Measurements from ENCODE around the gene ERLEC1.
"Not testable (repeated sequence)": the region's sequence is repeated elsewhere in the genome, so short reads cannot be mapped to it uniquely, and the experiment has no call there.

Gene ERLEC1

DNA sequence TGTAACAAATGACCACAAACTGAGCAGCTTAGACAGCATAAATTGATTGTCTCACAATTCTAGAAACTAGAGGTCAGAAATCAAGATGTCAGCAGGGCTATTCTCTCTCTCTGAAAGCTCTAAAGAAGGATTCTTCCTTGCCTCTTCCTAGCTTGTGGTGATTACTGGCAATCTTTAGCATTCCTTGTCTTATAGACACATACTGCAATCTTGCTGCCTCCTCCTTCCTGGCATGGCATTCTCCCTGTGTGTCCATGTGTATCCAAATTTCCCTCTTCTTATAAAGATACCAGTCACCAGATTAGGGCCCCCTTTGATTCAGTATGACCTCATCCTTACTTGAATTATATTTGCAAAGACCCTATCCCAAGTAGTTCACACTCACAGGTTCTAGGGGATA is 2.4 kb upstream of the ERLEC1 start:
- no peak for DNase-seq (ENCODE audit: low spot score)

DNA sequence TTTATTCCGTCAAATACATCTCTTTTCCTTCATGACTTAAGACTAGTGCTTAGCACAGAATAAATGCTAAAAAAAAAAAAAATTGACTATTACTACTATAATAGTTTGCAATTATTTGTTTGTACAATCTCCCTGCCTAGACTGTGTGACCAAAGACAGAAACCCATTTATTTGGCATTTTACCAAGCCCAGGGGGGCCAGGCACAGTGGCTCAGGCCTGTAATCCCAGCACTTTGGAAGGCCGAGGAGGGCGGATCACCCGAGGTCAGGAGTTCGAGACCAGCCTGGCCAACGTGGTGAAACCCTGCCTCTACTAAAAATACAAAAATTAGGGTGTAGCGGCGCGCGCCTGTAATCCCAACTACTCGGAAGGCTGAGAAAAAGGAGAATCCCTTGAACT is 1.5 kb upstream of the ERLEC1 start:
- no peak for DNase-seq (ENCODE audit: low spot score)

DNA sequence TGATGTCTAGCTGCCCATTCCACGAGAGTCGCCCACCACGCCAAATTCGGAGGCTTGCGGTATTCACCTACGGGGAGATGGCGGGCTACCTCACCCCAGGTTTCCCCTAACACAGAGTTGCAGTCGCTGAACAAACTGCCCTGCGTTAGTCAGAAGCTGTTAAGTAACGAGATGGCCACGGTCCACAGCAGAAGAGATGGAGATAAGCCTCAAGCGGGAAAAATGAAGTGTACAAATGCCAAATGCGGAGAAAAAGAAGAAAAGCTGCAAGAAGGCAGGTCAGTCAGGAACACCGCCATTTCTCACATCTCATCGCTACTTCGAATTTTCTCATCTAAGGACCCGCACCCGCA is 516 bp upstream of the ERLEC1 start:
- DNase-seq (ENCODE audit: low spot score): peak; percentile 69

DNA sequence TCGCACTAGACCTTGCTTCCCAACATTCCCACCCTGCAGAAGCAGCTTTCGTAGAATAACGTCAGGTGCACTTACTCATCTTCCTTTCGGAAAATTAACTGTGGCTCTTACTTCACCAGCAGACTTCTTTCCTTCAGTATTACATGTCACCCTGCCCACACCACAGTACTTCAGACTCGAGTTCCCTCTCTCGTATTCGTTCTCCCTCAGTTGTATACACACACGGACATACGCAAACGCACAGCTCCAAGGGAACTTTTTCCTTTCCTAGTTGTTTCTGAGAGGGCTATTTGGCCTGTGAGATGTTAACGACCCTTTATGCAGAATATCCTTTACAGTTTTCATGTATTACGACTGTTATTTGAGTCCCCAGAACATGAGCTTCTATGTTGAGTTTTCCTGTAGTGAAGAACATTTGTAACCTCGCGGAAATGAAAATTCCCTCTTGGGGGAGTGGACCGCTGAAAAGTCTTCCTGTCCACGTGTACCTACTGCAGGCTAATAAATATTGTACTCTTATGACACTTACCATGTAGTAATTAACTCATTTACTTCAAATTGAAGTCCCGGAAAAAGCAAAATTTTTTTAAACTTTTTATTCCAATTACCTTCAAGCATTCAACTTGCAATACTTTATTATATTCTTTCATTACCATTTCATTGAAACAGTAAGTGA is 908 bp downstream of the ERLEC1 start:
- no peak for DNase-seq (ENCODE audit: low spot score)

DNA sequence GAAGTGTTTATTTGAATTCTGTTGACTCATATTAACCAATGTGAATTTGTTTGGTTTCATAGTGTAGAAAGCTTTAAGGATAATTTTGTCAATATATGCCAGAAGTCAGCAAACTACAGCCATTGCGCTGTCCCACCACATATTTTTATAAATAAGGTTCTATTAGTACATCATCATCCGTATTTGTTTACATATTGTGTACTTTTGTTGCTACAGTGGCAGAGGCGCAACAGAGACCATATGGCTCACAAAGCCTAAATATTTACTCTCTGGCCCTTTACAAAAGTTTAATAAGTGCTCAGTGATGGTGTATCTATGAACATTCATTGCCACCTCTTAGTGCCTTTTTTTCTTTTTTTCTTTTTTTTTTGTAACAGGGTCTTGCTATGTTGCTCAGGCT is 6.4 kb downstream of the ERLEC1 start:
- no peak for DNase-seq (ENCODE audit: low spot score)

DNA sequence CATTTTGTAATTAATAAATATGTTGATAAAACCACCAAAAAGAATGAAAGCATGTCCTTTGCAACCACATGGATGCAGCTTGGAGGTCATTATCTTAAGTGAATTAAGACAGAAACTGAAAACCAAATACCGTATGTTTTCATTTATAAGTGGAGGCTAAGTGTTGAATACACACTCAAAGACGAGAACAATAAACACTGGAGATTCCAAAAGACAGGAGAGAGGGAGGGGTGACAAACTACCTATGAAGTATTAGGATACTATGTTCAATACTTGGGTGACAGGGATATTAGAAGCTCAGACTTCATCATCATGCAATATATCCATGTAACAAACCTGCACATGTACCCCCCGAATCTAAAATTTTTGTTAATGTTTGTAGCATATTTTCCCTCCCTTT is 7.0 kb downstream of the ERLEC1 start:
- no peak for DNase-seq (ENCODE audit: low spot score)

DNA sequence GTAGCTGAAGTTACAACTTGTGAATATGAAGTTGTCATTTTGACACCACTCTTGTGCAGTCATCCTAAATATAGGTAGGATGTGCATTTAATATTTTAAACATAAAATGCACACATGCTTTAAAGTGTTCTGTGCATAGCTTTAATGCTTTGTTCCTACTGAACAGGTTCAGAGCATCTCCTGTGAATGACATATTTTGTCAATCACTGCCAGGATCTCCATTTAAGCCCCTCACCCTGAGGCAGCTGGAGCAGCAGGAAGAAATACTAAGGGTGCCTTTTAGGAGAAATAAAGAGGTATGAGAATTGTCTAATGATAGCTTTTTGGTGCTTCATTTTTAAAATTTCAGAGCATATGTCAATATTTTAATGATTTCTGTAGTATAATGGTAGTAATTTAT is 14.7 kb downstream of the ERLEC1 start:
- DNase-seq (ENCODE audit: low spot score): no peak

DNA sequence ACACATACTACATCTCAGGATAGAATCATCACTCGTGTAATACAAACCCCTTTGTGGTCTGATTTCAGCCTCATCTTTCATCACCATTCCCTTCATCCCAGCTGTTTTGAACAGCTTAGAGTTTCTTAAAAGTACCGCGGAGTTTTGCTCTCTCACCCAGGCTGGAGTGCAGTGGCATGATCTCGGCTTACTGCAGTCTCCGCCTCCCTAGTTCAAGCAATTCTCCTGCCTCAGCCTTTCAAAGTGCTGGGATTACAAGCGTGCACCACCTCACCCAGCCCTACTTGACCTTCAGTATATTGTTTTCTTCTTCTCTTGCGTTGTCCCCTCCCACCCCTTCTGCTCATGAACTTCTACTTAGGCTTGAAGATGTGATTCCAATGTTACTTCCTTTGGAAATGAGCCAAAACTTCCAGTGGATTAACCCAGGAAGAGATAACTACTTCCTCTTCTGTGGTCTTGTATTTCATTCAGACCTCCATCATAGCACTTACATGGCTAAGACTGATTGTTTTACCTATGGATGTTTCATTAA is 15.8 kb downstream of the ERLEC1 start:
- DNase-seq (ENCODE audit: low spot score): no peak

DNA sequence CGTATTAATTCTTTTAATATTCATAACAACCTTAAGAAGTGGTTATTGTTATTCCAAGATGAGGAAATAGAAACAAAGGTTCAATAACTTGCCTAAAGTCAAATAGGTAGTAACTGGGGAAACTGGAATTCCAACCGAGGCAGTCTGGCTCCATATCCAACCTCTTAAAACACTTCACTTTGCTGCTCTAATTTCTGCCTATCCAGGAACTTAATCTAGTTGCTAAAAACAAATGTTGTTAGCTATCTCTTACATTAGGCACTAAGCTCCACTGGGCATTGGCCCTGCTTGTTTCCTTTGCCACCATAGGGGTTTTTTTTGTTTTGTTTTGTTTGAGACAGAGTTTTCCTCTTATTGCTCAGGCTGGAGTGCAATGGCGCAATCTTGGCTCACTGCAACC is 24.8 kb downstream of the ERLEC1 start:
- DNase-seq (ENCODE audit: low spot score): no peak

DNA sequence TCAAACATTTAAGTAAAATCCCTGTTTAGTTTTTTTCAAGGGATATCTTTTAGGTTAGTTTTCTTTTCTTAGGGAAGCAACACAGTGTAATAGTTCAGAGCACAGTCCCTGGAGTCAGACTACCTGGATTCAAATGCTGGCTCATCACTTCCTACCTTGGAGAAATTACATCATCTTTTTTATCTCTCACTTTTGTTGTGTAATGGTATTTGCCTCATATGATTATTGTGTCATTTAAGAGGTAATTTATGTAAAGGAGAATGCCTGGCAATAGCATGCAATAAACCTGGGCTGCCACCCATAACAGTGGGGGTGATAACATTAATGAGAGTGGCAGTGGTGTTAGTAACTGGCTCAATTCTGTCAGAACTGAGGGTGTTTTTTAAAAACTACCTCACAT is 26.3 kb downstream of the ERLEC1 start:
- no peak for DNase-seq (ENCODE audit: low spot score)

DNA sequence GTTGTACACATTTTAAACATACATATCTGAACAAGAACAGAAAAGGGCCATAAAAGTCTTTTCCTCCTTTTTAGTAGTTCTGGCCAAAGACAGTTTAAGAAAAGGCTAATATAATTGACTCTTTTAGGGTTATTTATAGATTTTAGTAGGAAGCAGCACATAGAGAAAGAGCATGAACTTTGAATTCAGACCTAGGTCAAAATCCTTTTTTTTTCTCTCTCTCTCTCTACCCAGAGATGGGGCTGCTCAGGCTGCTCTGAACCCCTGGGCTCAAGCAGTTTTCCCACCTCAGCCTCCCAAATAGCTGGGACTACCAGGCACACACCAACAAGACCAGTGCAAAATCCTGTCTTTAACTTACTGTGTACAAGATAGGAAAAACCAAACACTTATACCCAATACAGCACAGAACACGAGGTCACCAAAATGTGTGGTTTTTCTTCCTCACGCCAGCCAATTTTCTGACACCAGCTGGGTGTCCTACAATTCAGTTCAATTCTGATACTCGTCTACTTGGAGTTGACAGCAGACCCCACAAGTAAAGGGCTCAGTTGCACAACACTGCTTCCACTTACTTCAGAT is 32.1 kb downstream of the ERLEC1 start:
- no peak for DNase-seq (ENCODE audit: low spot score)

DNA sequence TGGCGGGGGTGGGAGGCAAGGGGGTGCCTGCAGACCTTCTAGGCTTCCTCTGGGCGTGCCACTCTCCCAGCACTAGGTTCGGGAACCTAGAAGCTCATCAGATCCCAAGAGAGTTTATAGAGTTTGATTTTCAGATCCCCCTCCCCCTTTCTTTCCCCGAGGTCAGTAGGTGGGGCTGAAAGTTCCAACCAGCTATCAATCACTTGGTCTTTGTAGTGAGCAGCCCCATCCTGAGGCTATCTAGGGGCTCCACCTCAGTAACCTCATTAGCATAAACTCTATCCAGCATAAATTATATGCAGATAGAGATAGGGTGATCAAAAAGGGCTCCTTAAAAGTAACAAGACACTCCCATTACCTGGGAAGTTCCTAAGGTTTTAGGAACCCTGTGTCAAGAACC is 32.8 kb downstream of the ERLEC1 start:
- no peak for DNase-seq (ENCODE audit: low spot score)

DNA sequence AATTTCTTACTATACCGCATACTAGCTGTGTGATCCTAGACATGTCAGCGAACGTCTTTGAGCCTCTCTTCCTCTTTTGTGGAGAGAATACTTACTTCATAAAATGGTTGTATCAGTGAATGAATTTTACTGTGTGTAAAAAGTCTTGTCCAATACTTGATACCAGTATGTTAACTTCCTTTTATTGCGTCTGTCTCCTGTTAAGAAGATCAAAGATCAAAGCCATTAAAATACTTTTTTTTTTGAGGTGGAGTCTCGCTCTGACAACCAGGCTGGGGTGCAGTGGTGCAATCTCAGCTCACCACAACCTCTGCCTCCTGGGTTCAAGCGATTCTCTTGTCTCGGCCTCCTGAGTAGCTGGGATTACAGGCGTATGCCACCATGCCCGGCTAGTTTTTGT is 33.2 kb downstream of the ERLEC1 start:
- no peak for DNase-seq (ENCODE audit: low spot score)

DNA sequence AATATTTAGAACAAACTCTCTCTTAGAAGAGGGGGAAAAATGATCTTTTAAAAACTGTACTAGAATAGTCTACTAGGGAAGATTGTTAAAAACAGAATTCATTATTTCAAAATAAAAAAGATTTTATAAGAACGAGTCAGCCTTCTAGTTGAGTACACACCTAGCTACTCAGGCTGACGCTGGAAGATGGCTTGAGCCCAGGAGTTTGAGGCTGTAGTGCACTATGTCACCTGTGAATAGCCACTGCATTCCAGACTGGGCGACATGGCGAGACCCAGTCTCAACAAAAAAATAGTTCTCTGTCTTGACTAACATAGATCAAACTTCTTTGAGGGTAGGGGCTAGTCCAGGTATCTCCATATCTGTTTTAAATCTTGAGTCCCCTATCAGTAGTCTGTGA is 33.9 kb downstream of the ERLEC1 start:
- DNase-seq (ENCODE audit: low spot score): no peak

DNA sequence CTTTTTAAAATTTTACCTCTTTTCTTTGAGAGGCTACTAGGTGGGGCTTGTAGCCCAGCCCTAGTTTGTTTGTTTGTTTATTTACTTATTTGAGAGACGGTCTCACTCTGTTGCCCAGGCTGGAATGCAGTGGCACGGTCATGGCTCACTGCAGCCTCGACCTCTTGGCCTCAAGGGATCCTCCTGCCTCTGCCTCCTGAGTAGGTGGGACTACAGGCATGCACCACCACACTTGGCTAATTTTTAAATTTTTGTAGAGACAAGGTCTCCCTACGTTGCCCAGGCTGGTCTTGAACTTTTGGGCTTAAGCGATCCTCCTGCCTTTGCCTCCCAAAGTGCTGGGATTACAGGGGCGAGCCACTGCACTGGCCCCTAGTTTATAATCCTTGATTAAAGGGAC is 35.0 kb downstream of the ERLEC1 start:
- no peak for DNase-seq (ENCODE audit: low spot score)

DNA sequence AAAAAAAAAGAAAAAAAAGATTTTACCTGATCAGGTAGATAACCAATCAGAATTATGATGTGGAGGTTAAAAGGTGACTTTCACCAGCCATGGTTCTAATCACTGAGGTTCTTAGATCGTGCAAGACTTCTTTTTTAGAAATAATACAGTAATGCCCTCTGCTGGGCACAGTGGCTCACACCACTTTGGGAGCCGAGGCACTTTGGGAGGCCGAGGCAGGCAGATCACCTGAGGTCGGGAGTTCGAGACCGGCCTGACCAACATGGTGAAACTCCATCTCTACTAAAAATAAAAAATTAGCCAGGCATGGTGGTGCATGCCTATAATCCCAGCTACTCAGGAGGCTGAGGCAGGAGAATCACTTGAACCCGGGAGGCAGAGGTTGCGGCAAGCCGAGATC is 36.8 kb downstream of the ERLEC1 start:
- not testable (repeated sequence) for DNase-seq (ENCODE audit: low spot score)

DNA sequence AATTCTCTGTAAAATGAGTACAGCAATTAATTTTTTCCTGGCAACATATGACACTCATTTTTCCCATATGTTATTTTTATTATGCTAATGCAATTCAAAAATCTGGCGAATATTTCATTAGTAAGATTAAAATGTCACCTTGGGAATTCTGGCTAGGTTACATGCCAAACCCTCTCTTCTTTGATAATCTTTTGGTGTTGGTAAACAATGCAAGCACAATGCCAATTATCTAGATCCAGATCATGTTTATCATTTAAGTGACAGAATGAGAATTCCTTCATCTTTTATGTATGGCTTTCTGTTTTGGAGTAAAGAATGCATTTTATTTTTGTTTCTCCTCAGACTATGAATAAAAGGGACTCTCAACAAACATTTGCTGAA is 39.2 kb downstream of the ERLEC1 start:
- no peak for DNase-seq (ENCODE audit: low spot score)

DNA sequence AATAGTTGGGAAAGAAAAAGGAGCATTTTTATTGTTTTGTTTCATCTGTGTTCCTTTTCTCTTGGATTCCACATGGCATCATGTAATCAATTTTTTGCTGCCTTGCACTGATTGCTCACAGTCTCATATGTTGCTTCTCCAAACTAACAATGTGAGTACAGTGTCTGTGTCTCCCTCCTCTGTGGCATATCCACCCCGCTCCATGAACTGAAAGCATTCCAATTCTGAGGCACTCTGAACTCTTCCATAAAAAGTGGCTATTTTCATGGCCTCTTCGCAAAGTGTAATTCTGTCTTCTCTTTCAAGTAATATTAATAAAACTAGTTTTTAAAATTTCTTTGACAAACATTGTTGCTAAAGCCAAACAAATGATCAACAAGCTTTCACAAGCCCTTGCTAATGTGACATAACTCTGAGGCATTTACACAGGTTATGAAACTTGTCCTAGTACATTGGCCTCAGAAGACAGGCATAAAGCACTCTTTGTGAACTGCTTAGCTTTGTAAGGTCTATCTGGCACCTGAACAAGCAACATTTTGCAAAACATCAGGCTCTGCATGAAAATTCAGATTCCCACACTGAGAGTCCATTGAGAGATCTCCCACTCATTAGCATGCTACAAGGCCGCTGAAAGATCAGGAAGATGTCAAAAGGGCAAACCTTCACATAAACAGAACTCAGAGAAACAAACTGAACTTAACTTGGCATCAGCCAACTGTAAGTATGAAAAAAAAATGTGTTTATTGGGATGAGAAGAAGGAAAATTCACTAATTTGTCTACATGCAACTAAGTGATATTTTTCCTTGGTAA is 39.9 kb downstream of the ERLEC1 start:
- DNase-seq (ENCODE audit: low spot score): no peak

DNA sequence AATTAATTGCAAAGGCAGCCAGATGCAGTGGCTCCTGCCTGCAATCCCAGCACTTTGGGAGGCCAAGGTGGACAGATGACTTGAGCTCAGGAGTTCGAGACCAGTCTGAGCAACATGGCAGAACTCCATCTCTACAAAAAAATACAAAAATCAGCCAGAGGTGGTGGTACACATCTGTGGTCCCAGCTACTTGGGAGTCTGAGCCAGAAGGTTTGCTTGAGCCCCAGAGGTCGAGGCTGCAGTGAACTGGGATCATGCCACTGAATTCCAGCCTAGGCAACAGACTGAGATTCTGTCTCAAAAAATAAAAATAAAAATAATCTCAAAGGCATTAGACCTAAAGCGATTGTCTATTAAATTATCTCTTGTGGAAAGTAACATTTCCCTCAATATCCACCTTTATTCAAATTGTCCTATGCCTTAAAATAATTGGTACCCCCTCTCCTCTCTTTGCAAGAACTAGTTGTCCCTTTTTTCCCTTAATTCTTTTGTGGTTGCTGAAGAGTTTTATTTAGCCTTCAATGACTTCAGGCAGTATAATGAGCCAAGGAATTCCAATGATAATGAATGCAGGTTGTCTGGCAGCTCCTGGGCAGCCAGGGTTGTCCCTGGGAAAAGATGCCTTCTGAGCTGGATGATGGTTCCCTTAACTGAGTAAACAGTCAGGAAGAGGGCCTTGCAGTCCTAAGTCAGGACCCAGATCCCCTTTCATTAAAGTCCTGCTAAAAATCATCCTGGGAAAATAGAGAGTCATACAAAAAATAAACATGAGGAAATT is 40.7 kb downstream of the ERLEC1 start:
- DNase-seq (ENCODE audit: low spot score): no peak

DNA sequence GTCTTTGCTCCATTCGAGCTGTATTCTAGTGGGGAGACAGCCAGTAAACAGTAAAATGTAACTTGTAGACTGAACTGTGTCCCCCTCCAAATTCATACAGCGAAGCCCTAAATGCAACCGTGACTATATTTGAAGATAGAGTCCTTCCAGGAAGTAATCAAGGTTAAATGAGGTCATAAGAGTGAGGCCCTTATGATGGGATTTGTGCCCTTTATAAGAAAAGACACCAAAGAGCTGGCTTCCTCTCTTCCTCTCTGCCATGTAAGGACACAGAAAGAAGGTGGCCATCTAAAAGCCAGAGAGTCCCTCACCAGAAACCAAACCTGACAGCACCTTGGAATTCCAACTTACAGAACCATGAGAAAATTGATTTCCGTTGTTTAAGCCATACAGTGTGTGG is 41.5 kb downstream of the ERLEC1 start:
- DNase-seq (ENCODE audit: low spot score): no peak

DNA sequence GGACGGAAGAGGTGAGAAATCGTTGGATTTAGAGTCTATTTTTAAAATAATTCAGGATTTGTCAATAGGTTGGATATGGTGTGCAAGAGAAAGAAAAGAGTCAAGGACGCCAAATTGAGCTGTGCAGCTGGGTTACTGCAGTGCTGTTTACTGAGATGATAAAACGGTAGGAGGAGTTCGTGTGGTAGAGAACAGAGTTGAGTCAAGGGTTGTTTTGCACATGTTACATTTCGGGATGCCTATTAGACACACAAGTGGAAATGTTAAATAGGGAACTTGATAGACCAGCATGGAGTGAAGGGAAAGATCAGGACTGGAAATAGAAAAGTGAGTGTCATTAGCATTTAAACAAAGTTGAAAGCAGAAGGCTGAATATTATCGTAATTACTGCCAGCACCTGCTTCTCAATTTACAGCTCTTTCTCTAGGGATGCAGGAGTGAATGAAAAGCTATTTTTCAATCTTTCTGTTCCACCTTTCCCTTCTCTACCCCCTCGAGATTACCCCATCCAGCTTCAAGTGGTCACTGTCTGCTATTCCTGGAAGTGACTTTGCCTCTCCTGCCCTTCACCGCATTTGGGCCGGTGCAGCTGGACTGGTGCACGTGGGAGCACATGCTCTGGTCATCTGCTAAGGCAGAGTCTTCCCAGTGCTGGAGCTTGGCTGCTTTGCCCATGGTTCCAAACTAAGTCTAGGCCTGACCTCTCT is 42.6 kb downstream of the ERLEC1 start:
- DNase-seq (ENCODE audit: low spot score): no peak

DNA sequence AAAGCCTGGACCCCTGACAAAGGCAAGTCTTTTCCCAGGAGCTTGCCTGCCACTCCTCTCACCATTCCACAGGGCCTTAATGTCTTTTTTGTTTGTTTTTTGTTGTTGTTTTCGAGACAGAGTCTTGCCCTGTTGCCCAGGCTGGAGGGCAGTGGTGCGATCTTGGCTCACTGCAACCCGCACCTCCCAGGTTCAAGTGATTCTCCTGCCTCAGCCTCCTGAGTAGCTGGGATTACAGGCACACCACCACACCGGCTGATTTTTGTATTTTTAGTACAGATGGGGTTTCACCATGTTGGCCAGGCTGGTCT is 43.1 kb downstream of the ERLEC1 start:
- not testable (repeated sequence) for DNase-seq (ENCODE audit: low spot score)

Measured in left forelimb (tissue), 1 donor.